Neutrophil (primary cell): Measurements from ENCODE around the gene NTRK3.

Source experiments
- H3K27ac ChIP-seq: fragments of 200-600 bp; sonication (generic); 2 replicates; pipeline ENCODE4 v1.5.1; 2016; ENCODE audit warnings: mild to moderate bottlenecking, moderate library complexity
- H3K27me3 ChIP-seq: fragments of 200-600 bp; sonication (generic); 2 replicates; pipeline ENCODE4 v1.6.0; 2016; ENCODE audit warnings: mild to moderate bottlenecking
- H3K36me3 ChIP-seq: fragments of 200-600 bp; sonication (generic); 2 replicates; pipeline ENCODE4 v1.5.1; 2017
- H3K4me1 ChIP-seq, 2 experiments: fragments of 200-600 bp in 1 of 2; sonication (generic) in 1 of 2; 1 replicate in 1 of 2; 2 replicates in 1 of 2; pipeline versions ENCODE4 v1.5.1 to v1.6.1; 2013 to 2016; ENCODE audit warnings: low read depth in 1 of 2, low read length in 1 of 2, mild to moderate bottlenecking in 1 of 2, moderate library complexity in 1 of 2; ENCODE audit not compliant: control insufficient read depth in 1 of 2, insufficient read depth in 1 of 2
- H3K4me3 ChIP-seq, 2 experiments: fragments of 200-600 bp in 1 of 2; sonication (generic) in 1 of 2; 1 replicate in 1 of 2; 2 replicates in 1 of 2; pipeline ENCODE4 v1.5.1; 2013 to 2016; ENCODE audit warnings: low read depth in 1 of 2, low read length in 1 of 2, mild to moderate bottlenecking in 1 of 2, moderate library complexity in 1 of 2
- H3K9me3 ChIP-seq: fragments of 200-600 bp; sonication (generic); 2 replicates; pipeline ENCODE4 v1.5.1; 2016
- CTCF ChIP-seq: fragments of 200-600 bp; sonication (generic); IDR thresholded peaks from 2 replicates; pipeline ENCODE4 v1.5.1; 2016; ENCODE audit warnings: antibody characterized with exemption

The NTRK3 gene

DNA sequence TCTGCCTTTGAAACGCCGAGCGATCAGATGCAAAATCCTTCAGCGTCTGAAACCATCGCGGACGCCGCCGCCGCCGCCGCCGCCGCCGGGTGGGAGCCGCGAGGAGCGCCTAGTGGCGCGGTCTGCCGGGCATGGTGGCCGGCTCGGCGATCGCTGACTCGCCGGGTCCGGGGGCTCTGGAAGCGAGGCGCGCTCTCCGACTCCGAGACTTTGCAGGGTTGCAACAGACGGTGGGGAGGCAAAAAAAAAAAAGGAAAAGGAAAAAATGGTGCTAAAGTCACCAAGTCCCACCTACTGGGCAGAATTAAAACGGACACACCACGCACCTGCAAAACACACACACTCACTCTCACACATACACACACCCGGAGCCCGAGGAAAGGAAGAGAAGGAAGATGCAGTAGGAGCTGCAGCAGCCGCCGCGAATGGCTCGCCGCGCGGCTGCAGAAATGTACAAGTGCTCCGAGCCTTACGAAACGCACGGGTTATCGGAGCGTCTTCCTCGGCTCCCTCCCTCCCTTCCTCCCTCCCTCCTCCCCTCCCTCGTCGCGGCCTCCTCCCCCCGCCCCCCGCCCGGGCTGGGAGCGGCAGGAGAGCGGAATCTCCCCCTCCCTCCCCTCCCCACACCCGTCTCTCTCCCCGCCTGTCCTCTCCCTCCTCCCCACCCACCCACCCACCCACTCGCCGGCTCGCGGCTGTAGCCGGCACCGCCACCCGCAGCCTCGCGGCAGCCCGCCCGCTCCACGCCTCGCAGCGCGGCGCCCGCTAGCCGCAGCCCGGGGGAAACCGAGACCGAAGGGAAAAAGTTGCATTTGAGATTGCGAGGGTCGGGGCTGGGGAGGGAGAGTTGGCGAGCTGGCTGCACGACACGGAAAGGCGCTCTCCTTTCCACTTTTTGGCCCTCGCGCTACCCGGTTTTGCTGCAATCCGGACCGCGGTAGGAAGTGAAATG, at the start of gene NTRK3:
Gene NTRK3 (minus strand): TSS at position 461 of the 952 bp plus-strand sequence. CDS start 586 bp downstream, outside the sequence.
- TF ChIP-seq CTCF = no peak
- Histone ChIP-seq H3K27me3 (peaks cover 100% of the 10 kb centered on the region), H3K36me3 (no peaks in the 10 kb centered on the region), H3K4me3 (no peak within 1 kb of the TSS), H3K9me3 (no peaks in the 10 kb centered on the region), H3K27ac (no peak within 1 kb of the TSS), H3K4me1 (peaks cover 0 to 5% of the 10 kb centered on the region in 2 experiments)

DNA sequence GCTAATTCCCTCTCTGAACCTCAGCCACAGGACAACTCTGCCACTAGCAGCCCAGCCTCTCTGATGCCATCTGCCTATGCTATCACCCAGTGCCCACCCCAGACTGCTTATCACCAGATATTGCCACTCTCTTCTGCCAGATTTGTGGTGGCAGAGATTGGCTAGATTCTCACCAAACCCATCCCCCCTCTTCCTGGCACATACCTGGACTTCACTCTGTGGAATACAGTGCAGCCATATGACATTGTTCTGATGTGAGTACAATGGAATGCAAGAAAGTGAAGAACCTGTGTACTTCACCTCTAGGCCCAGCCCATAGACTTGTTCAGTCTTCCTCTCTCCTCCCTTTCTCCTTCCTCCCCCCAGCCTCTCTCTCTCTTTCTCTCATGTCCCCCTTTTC, 46.9 kb upstream of the NTRK3 start:
- no peak for TF ChIP-seq CTCF
- no peak overlapping the region for H3K4me3 ChIP-seq
- no peaks in the 10 kb centered on the region for H3K9me3 ChIP-seq
- no peak overlapping the region for H3K27ac ChIP-seq
- no peaks in the 10 kb centered on the region for H3K36me3 ChIP-seq
- no peaks in the 10 kb centered on the region for H3K27me3 ChIP-seq
- no peaks in the 10 kb centered on the region for H3K4me1 ChIP-seq

DNA sequence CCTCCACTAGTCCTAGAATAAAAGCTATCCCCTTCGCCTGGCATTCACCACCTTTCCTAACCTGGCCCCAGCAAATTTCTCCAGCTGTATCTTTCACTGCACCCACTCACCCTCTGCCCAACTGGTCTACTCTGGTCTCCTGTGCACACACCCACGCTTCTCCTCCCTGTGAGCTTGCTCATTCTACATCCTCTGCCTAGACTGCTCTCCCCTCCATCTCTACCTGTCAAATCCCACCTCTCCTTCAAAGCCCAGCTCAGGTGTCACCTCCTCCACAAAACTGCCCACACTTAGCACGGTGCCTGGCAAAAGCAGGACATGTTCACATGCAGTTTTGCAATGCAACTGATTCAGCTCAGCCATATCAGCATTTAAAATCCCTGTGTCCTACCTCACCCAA, 45.8 kb upstream of the NTRK3 start:
- Histone ChIP-seq H3K9me3 (no peaks in the 10 kb centered on the region), H3K4me3 (no peak overlapping the region), H3K36me3 (no peaks in the 10 kb centered on the region), H3K4me1 (no peaks in the 10 kb centered on the region), H3K27me3 (no peaks in the 10 kb centered on the region), H3K27ac (no peak overlapping the region)
- no peak for TF ChIP-seq CTCF

DNA sequence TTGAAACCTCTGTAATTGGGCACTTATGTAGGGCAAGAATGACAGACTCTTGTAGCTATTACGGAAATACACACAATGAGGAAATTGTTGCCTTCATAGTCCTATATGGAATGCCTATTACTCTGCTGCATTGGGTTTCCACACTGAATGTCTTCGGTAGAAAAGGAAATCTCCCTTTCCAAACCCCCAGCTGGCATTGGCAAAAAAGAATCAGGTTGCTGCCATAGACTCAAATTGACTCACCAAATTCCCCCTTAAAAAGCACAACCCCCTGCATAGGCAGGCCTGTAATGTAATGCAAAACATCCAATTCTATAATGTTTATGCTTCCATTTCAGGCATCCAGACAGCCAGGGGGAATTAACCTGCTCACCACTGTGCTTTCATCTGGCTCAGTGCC, 44.8 kb upstream of the NTRK3 start:
- Histone ChIP-seq H3K9me3 (no peaks in the 10 kb centered on the region), H3K36me3 (no peaks in the 10 kb centered on the region), H3K27ac (no peak overlapping the region), H3K4me3 (no peak overlapping the region), H3K27me3 (no peaks in the 10 kb centered on the region), H3K4me1 (no peaks in the 10 kb centered on the region)
- no peak for TF ChIP-seq CTCF

DNA sequence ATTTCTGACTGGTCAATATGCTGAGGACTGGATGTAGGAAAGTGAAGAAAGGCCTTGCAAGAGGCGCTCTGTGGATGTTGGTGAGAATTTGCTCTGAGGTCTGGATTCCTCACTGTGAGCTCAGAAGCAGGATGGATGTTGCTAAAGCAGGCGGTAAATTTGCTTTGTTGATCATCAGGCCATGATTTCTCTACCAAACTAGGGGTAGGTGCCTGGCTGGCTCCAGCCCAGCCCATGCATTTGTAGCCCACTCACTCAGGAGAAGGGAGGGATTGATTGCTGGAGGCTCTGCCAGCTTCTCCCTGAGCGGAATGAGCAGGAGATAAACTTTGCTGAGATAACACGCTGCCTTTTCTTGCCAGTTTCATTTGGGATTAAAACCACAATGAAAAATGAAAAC, 44.3 kb upstream of the NTRK3 start:
- Histone ChIP-seq H3K4me3 (no peak overlapping the region), H3K9me3 (no peaks in the 10 kb centered on the region), H3K36me3 (no peaks in the 10 kb centered on the region), H3K27ac (no peak overlapping the region), H3K27me3 (no peaks in the 10 kb centered on the region), H3K4me1 (no peaks in the 10 kb centered on the region)
- no peak for TF ChIP-seq CTCF
